ENCODE data around the gene ZC2HC1B. TPM values are rescaled to one million over a fixed set of nuclear protein-coding genes. Genes with fewer than 3 reads are reported as not detected.

ZC2HC1B gene
- total RNA-seq, 1 experiment from 2014 or later = not detected

Small RNA genes within 50 kb of the gene (small RNA-seq; reads per million reads assigned to genes)
- not detected for gene ZC2HC1B

Other genes with a start within 250 kb of the ZC2HC1B start
- 10.2 and 11.8 TPM in 2 replicates for gene PHACTR2, start 186.5 kb upstream of the ZC2HC1B start, total RNA-seq (2014; rRNA removed; shearing (Covaris generic))
- gene LTV1, start 21.1 kb upstream of the ZC2HC1B start, total RNA-seq (2014; rRNA removed; shearing (Covaris generic)) = 11.2 and 11.8 TPM in 2 replicates
- gene PLAGL1, start 143.8 kb downstream of the ZC2HC1B start, total RNA-seq (2014; rRNA removed; shearing (Covaris generic)) = 0.13 TPM in 1 of 2 replicates, not detected in the other
- 153 and 154 TPM in 2 replicates for gene SF3B5, start 231.1 kb downstream of the ZC2HC1B start, total RNA-seq (2014; rRNA removed; shearing (Covaris generic))